OCI-M2 (cell line): ENCODE data around the gene IER5L.
"Not testable (repeated sequence)": the region's sequence is repeated elsewhere in the genome, so short reads cannot be mapped to it uniquely, and the experiment has no call there.

ENCODE experiments used
- DNase-seq: peaks from one replicate; lab custom pipeline; 2025; ENCODE audit not compliant: unreplicated experiment; lab: John Stamatoyannopoulos, UW

IER5L gene

GRCh38 chr9:129203556-129203909 is 25.5 kb upstream of the IER5L start:
- DNase-seq, result no peak

- no peak for DNase-seq
Observed at GRCh38 chr9:129202613-129203555, 24.8 kb upstream of the IER5L start.

GRCh38 chr9:129201866-129202265 is 23.8 kb upstream of the IER5L start:
- DNase-seq, result no peak

- DNase-seq, result no peak
Observed at GRCh38 chr9:129201289-129201688, 23.2 kb upstream of the IER5L start.

GRCh38 chr9:129200255-129200654 is 22.2 kb upstream of the IER5L start:
- no peak for DNase-seq

- no peak for DNase-seq
Observed at GRCh38 chr9:129199044-129199435, 21.0 kb upstream of the IER5L start.

- no peak for DNase-seq
Observed at GRCh38 chr9:129198319-129199043, 20.4 kb upstream of the IER5L start.

GRCh38 chr9:129197978-129198318 is 19.9 kb upstream of the IER5L start:
- no peak for DNase-seq

GRCh38 chr9:129197045-129197444 is 19.0 kb upstream of the IER5L start:
- DNase-seq, result not testable (repeated sequence)

GRCh38 chr9:129195606-129196005 is 17.5 kb upstream of the IER5L start:
- no peak for DNase-seq

GRCh38 chr9:129194221-129194620 is 16.2 kb upstream of the IER5L start:
- DNase-seq, result no peak

GRCh38 chr9:129193655-129194054 is 15.6 kb upstream of the IER5L start:
- no peak for DNase-seq

- DNase-seq, result no peak
Observed at GRCh38 chr9:129191234-129191633, 13.2 kb upstream of the IER5L start.

GRCh38 chr9:129189971-129190370 is 11.9 kb upstream of the IER5L start:
- not testable (repeated sequence) for DNase-seq

- DNase-seq, result no peak
Observed at GRCh38 chr9:129187042-129187441, 9.0 kb upstream of the IER5L start.

GRCh38 chr9:129185991-129186390 is 7.9 kb upstream of the IER5L start:
- DNase-seq, result no peak

- DNase-seq, result no peak
Observed at GRCh38 chr9:129185402-129185801, 7.3 kb upstream of the IER5L start.

- DNase-seq, result no peak
Observed at GRCh38 chr9:129184596-129185122, 6.6 kb upstream of the IER5L start.

- no peak for DNase-seq
Observed at GRCh38 chr9:129184219-129184524, 6.1 kb upstream of the IER5L start.

- no peak for DNase-seq
Observed at GRCh38 chr9:129183495-129184218, 5.6 kb upstream of the IER5L start.

- DNase-seq, result no peak
Observed at GRCh38 chr9:129182625-129183494, 4.8 kb upstream of the IER5L start.
